GM12878 (cell line): Measurements from ENCODE around the gene CHRNB2. TPM values are rescaled to one million over a fixed set of nuclear protein-coding genes. Genes with fewer than 3 reads are reported as not detected.

Source experiments
- BACH1 ChIP-seq: fragments of 450-650 bp; IDR thresholded peaks from 2 replicates; pipeline ENCODE4 v1.6.1; 2017; ENCODE audit warnings: mild to moderate bottlenecking, borderline replicate concordance
- BCL11A ChIP-seq: IDR thresholded peaks from 2 replicates; pipeline ENCODE4 v1.6.1; 2011; ENCODE audit warnings: low read depth, low read length
- BHLHE40 ChIP-seq, 2 experiments: fragments of 450-650 bp in 1 of 2; IDR thresholded peaks; 2 replicates each; pipeline ENCODE4 v1.6.1; 2011 to 2017; ENCODE audit warnings: low read depth in 2 of 2, borderline replicate concordance in 1 of 2, improper control_type of control experiment in 1 of 2, low read length in 1 of 2, mild to moderate bottlenecking in 1 of 2
- BMI1 ChIP-seq: fragments of 450-650 bp; IDR thresholded peaks from 2 replicates; pipeline ENCODE4 v1.6.1; 2016; ENCODE audit warnings: mild to moderate bottlenecking, moderate library complexity, borderline replicate concordance
- ESRRA ChIP-seq: IDR thresholded peaks from 2 replicates; pipeline ENCODE4 v1.6.1; 2012; ENCODE audit warnings: mild to moderate bottlenecking, low read length, improper control_type of control experiment
- ETV6 ChIP-seq, 2 experiments: fragments of 450-650 bp in 1 of 2; IDR thresholded peaks in 1 of 2; conservative IDR thresholded peaks in 1 of 2; 2 replicates each; pipeline ENCODE4 v1.6.1; 2014; ENCODE audit warnings: antibody characterized with exemption in 1 of 2, borderline replicate concordance in 1 of 2, low read depth in 1 of 2, mild to moderate bottlenecking in 1 of 2, moderate library complexity in 1 of 2
- LARP7 ChIP-seq: fragments of 450-650 bp; IDR thresholded peaks from 2 replicates; pipeline ENCODE4 v1.6.1; 2017; ENCODE audit warnings: mild to moderate bottlenecking
- POLR2A ChIP-seq: IDR thresholded peaks from 2 replicates; pipeline ENCODE4 v1.6.1; 2011; ENCODE audit warnings: low read depth, mild to moderate bottlenecking, low read length
- RB1 ChIP-seq: fragments of 450-650 bp; formaldehyde crosslinking; IDR thresholded peaks from 2 replicates; pipeline ENCODE4 v1.6.1; 2017; ENCODE audit warnings: mild to moderate bottlenecking, borderline replicate concordance
- RCOR1 ChIP-seq: conservative IDR thresholded peaks from 2 replicates; pipeline ENCODE4 v1.6.1; 2012; ENCODE audit warnings: low read depth, low read length, improper control_type of control experiment
- SPI1 ChIP-seq: IDR thresholded peaks from 2 replicates; pipeline ENCODE4 v1.6.1; 2011; ENCODE audit warnings: low read depth, mild to moderate bottlenecking, low read length, moderate library complexity, borderline replicate concordance; ENCODE audit not compliant: insufficient read depth
- TCF12 ChIP-seq: IDR thresholded peaks from 2 replicates; pipeline ENCODE4 v1.6.1; 2011; ENCODE audit warnings: low read depth, mild to moderate bottlenecking, low read length
- polyA plus RNA-seq, 11 experiments: library from polyadenylated mRNA; depleted of rRNA in 4 of 11; unstranded in 6 of 11; stranded (reverse) in 5 of 11; fragments of >200 nt; fragmentation: Nextera tagmentation in 4 of 11; fragmentation: Illumina TruSeq in 1 of 11; extraction: Ambion mirVana in 4 of 11; extraction: Trizol in 1 of 11; gene quantifications; 1 replicate in 1 of 11; 2 replicates in 10 of 11; pipeline versions ENCODE4 v1.2.1 to v1.2.3, GENCODE V29; 2011 to 2016; ENCODE audit warnings: inconsistent platforms in 2 of 11, missing spikeins in 2 of 11, low read depth in 1 of 11
- total RNA-seq, 4 experiments: library from RNA; depleted of rRNA in 3 of 4; stranded (reverse); fragments of >200 nt in 3 of 4; fragmentation: Illumina TruSeq in 1 of 4; extraction: Trizol in 1 of 4; gene quantifications; 2 replicates each; pipeline versions ENCODE4 v1.2.1 to v1.2.3, GENCODE V29; 2013 to 2021
- TF ChIP-seq, protein P1 (sequence below): fragments of 450-650 bp; formaldehyde crosslinking; IDR thresholded peaks from 2 replicates; pipeline ENCODE4 v1.4.0; 2020; ENCODE audit warnings: mild to moderate bottlenecking, moderate library complexity
- TF ChIP-seq, protein P2 (sequence below): IDR thresholded peaks from 2 replicates; pipeline ENCODE4 v1.6.1; 2012; ENCODE audit warnings: low read depth, low read length, improper control_type of control experiment
- TF ChIP-seq, protein P3 (sequence below): IDR thresholded peaks from 2 replicates; pipeline ENCODE4 v1.6.1; 2011; ENCODE audit warnings: low read depth, low read length, improper control_type of control experiment, borderline replicate concordance
- TF ChIP-seq, protein P4 (sequence below): fragments of 450-650 bp; IDR thresholded peaks from 2 replicates; pipeline ENCODE4 v1.6.1; 2016; ENCODE audit warnings: mild to moderate bottlenecking

CHRNB2 gene
- total and polyA plus RNA-seq, 10 of the 15 experiments (the other 5 are each of a cell fraction or from before 2014, with no cell fraction given), result 0.01 to 0.11 (median 0.03) TPM; not detected in 6

DNA sequence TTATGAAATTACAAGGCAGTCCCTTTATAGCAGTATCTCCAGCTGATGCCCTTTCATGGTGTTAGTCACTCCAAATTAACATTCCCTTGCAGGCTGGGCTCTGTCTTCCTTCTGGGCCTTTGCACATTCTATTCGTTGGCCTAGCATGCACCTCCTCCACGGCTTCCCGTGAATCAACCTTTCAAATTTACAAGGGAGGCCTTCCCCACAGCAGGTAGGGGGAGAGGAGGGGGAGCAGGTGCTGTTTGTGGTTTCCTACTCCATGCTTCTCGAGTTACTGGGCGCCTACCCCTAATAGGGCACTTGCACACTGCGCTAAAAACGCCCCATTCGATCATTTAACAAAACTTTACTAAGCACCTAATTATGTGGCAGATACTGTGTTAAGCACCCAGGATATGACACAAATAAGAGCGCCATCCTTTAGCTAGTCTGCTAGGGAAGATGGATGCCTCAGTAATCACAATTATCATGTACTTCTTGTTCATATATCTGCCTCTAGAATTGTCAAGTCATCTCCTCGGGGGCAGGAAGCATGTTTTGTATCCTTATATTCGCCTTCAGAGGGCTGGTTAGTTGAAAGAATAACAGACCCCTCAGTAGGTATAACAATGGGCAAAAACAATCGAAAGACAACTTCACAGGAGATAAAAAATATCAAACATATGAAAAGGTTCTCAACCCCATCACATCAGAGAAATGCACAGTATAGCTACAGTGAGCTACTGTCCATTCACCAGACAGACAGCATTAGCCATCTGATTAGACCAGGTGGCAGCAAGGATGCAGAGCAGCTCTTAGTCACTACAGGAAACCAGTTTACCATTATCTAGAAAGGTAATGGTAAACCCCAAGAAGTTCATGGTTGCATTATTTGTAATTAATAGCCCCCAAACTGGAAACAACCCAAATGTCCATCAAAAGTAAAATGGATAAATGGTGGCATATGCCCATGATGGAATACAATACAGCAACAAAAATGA is 42.1 kb downstream of the CHRNB2 start (continued):
- TF ChIP-seq SPI1, result no peak
- 0 out of 2 replicates have a peak, but pooled peaks have one; percentile 10 for TF ChIP-seq POLR2A
- TF ChIP-seq, protein P1, sequence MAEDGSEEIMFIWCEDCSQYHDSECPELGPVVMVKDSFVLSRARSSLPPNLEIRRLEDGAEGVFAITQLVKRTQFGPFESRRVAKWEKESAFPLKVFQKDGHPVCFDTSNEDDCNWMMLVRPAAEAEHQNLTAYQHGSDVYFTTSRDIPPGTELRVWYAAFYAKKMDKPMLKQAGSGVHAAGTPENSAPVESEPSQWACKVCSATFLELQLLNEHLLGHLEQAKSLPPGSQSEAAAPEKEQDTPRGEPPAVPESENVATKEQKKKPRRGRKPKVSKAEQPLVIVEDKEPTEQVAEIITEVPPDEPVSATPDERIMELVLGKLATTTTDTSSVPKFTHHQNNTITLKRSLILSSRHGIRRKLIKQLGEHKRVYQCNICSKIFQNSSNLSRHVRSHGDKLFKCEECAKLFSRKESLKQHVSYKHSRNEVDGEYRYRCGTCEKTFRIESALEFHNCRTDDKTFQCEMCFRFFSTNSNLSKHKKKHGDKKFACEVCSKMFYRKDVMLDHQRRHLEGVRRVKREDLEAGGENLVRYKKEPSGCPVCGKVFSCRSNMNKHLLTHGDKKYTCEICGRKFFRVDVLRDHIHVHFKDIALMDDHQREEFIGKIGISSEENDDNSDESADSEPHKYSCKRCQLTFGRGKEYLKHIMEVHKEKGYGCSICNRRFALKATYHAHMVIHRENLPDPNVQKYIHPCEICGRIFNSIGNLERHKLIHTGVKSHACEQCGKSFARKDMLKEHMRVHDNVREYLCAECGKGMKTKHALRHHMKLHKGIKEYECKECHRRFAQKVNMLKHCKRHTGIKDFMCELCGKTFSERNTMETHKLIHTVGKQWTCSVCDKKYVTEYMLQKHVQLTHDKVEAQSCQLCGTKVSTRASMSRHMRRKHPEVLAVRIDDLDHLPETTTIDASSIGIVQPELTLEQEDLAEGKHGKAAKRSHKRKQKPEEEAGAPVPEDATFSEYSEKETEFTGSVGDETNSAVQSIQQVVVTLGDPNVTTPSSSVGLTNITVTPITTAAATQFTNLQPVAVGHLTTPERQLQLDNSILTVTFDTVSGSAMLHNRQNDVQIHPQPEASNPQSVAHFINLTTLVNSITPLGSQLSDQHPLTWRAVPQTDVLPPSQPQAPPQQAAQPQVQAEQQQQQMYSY (CRISPR knock-in tag), result no peak
- TF ChIP-seq BACH1, result no peak
- peak in 1 of 2 experiments; percentile 24; a peak in 1 of 4 replicates for TF ChIP-seq BHLHE40 (IDR thresholded peaks at IDR 0.05; ENCODE audit: borderline replicate concordance in 1 of 2, low read depth in 2 of 2, low read length in 1 of 2)
- peak; percentile 57; the same call in 1 of the 2 replicates for TF ChIP-seq TCF12
- no peak for TF ChIP-seq RCOR1
- 0 out of 2 replicates have a peak, but pooled peaks have one; percentile 8 for TF ChIP-seq LARP7
- TF ChIP-seq, protein P2, sequence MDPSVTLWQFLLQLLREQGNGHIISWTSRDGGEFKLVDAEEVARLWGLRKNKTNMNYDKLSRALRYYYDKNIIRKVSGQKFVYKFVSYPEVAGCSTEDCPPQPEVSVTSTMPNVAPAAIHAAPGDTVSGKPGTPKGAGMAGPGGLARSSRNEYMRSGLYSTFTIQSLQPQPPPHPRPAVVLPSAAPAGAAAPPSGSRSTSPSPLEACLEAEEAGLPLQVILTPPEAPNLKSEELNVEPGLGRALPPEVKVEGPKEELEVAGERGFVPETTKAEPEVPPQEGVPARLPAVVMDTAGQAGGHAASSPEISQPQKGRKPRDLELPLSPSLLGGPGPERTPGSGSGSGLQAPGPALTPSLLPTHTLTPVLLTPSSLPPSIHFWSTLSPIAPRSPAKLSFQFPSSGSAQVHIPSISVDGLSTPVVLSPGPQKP, result no peak
- TF ChIP-seq, protein P3, sequence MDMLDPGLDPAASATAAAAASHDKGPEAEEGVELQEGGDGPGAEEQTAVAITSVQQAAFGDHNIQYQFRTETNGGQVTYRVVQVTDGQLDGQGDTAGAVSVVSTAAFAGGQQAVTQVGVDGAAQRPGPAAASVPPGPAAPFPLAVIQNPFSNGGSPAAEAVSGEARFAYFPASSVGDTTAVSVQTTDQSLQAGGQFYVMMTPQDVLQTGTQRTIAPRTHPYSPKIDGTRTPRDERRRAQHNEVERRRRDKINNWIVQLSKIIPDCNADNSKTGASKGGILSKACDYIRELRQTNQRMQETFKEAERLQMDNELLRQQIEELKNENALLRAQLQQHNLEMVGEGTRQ, result no peak
- no peak for TF ChIP-seq BMI1
- TF ChIP-seq ESRRA, result no peak
- TF ChIP-seq, protein P4, sequence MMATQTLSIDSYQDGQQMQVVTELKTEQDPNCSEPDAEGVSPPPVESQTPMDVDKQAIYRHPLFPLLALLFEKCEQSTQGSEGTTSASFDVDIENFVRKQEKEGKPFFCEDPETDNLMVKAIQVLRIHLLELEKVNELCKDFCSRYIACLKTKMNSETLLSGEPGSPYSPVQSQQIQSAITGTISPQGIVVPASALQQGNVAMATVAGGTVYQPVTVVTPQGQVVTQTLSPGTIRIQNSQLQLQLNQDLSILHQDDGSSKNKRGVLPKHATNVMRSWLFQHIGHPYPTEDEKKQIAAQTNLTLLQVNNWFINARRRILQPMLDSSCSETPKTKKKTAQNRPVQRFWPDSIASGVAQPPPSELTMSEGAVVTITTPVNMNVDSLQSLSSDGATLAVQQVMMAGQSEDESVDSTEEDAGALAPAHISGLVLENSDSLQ, result 0 out of 2 replicates have a peak, but pooled peaks have one; percentile 15
- 0 out of 2 replicates have a peak, but pooled peaks have one; percentile 18 for TF ChIP-seq BCL11A
- TF ChIP-seq ETV6 (conservative IDR thresholded peaks at IDR 0.05 in 1 of 2, IDR thresholded peaks at IDR 0.05 in 1 of 2; ENCODE audit: borderline replicate concordance in 1 of 2, low read depth in 1 of 2), result no peak
- TF ChIP-seq RB1, result no peak
